Memory B cell (primary cell): ENCODE results near the gene TCL1A.

ENCODE experiments used
- ATAC-seq: fragments of 150-1000 bp; cut with Tn5 transposase; 2 replicates; pipeline ENCODE4 v1.10.0; 2021; ENCODE audit warnings: low read depth, mild to moderate bottlenecking, moderate library complexity
- DNase-seq, 2 donors: peaks; one replicate each; pipeline ENCODE4 v3.0.0; 2022; ENCODE audit warnings: low spot score in 2 of 2
- H3K27ac Mint-ChIP-seq: one replicate; pipeline ENCODE4 v1.8.0; 2022; ENCODE audit warnings: mild to moderate bottlenecking, moderate library complexity, mixed read lengths
- H3K27me3 Mint-ChIP-seq: one replicate; pipeline ENCODE4 v1.8.0; 2022; ENCODE audit warnings: mixed read lengths
- H3K36me3 Mint-ChIP-seq: one replicate; pipeline ENCODE4 v1.8.0; 2022; ENCODE audit warnings: mild to moderate bottlenecking, mixed read lengths
- H3K4me1 Mint-ChIP-seq: one replicate; pipeline ENCODE4 v1.8.0; 2022; ENCODE audit warnings: mixed read lengths
- H3K4me3 Mint-ChIP-seq: one replicate; pipeline ENCODE4 v1.8.0; 2022; ENCODE audit warnings: mild to moderate bottlenecking, moderate library complexity, mixed read lengths
- H3K9me3 Mint-ChIP-seq: one replicate; pipeline ENCODE4 v1.8.0; 2022; ENCODE audit warnings: mixed read lengths

Gene TCL1A

DNA sequence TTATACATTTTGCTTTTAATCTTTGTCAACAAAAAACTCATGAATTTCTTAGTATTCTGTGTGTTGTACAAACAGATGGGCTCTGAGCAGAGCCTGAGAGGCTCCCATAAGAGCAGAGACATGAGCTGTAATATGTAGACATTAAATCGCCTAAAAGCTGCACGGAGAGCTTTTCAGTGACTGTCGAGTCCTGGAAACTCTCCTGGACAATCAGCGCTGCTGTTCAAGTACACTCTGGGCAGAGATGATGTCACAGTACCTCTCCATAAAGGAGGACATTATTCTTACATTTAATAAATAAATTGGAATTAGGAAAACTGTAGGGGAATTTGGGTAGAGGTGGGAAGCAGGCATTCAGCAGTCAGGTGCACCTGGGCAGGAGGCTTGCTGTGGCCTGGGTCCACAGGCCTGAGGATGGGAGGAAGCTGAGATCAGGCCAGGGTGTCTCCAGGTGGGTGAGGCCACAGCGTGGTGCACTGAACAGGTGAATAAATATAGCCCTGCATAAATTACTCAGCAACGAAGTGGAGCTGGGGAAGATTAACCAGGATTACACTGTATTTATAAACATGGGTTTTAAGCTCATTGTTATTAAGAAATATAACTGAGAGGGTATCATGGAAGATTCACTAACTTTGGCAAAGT is 13.3 kb upstream of the TCL1A start:
- Mint-ChIP-seq H3K4me3 (no peak overlapping the region), H3K36me3 (peaks cover 2% of the 10 kb centered on the region), H3K4me1 (peaks cover 2% of the 10 kb centered on the region), H3K9me3 (peaks cover 10% of the 10 kb centered on the region), H3K27me3 (peaks cover 24% of the 10 kb centered on the region), H3K27ac (no peak overlapping the region)
- no peak for DNase-seq
- ATAC-seq = no peak

DNA sequence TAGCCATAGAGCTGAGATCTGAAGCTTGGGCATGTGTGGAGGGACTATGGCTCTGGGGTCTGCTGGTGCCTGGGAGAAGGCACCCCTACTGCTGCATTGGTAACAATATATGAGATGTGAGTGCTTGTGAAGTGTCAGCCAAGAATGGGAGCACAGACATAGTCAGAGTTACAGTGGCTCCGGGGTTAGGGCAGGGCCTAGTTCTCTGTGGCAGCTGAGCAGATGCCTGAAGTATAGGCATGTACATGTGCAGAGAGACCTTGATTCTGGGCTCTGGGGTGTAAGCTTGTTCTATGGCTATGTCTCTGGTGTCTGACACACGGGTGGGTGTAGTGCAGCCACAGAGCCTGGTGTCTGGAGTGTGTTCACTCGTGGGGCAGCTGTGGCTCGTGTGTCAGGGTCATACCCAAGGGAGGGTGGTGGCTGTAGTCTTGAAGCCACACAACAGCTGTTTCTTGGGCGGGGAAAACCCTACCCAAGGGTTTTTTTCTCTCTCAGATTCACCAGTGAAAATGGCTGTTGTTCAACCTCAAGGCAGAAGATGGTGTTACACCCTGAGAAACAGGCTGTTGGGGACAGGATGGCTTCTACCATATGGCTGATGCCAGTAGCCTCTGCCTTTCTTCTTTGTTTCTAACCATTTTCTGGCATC is 11.9 kb upstream of the TCL1A start:
- Mint-ChIP-seq H3K4me3 (no peak overlapping the region), H3K36me3 (peaks cover 2% of the 10 kb centered on the region), H3K4me1 (peaks cover 2% of the 10 kb centered on the region), H3K27me3 (peaks cover 24% of the 10 kb centered on the region), H3K9me3 (peaks cover 12% of the 10 kb centered on the region), H3K27ac (no peak overlapping the region)
- ATAC-seq (peak; percentile 34), DNase-seq (no peak)

DNA sequence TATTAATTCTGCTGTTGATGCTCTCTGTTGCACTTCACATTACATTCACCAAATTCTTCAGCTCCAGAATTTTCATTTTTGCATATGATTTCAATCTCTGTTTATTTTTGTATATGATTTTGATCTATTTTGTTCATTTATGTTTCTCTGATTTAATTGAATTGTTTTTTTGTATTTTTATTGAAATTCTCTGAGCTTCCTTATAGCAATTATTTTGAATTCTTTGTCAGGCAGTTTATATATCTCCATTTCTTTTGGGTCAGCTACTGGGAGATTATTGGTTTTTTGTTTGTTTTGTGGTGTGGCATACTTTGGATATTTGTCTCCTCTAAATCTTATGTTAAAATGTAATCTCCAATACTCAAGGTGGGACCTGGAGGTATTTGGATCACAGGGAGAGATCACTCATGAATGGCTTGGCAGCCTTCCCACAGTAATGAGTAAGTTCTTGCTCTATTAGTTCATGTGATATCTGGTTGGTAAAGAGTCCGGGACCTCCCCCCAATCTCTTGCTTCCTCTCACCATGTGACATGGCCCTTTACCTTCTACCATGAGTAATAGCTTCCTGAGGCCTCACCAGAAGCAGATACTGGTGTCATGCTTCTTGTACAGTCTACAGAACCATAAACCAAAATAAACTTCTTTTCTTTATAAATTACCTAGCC is 8.7 kb upstream of the TCL1A start:
- Mint-ChIP-seq H3K27me3 (peaks cover 15% of the 10 kb centered on the region), H3K36me3 (peaks cover 2% of the 10 kb centered on the region), H3K27ac (no peak overlapping the region), H3K4me1 (no peaks in the 10 kb centered on the region), H3K4me3 (no peak overlapping the region), H3K9me3 (peaks cover 12% of the 10 kb centered on the region)
- ATAC-seq (no peak), DNase-seq (no peak)

DNA sequence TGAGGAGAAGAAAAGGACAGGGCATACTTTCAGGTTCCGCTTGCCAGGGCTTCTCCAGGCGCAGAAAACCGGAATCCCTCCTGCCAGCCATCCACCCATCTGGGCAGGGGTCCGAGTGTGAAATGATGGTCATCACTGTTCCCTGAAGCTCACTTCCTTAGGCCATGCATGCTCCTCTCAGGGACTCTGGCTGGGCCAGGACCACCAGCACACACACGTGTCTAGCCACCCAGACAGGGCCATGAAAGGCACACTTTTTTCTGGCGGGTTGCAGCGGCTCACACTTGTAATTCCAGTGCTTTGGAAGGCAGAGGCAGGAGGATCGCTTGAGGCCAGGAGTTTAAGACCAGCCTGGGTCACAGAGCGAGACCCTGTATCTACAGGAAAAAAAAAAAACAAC is 1.5 kb downstream of the TCL1A start:
- H3K4me1 Mint-ChIP-seq = peaks cover 6% of the 10 kb centered on the region
- no peak overlapping the region for H3K27ac Mint-ChIP-seq

DNA sequence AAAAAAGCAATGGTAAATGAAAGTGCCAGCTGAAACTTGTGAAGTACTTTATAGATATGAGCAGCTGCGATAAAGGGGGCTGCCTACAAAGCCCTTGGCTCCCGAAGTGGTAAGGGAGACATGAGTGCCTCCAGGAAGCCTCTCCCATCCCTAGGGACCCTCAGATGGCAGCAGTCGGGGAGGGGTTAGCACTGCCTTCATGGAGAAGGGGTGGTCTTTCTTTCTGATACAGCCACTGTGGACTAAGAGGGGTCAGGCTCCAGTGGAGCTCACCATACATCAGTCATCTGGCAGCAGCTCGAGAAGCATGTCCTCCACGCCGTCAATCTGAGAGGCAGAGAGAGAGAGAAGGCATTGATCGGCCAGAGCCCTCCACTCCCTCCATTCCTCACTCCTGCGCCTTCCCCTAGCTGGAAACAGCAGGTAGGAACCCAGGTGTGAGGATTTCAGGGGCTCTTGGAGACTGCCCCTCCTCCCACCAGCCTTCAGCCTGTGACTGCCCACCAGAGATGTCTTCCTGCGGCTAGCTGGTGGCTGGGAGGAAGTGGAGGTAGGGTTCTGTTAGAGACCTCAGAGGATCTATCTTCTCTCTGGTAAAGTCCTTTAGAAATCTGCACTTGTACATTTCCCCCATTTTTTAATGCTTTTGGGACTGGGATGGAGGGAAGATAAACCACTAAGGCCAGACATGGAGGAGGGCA is 2.3 kb downstream of the TCL1A start:
- no peak overlapping the region for H3K27ac Mint-ChIP-seq
- peaks cover 33% of the 10 kb centered on the region for H3K27me3 Mint-ChIP-seq
- ATAC-seq (no peak), DNase-seq (no peak)
- H3K36me3 Mint-ChIP-seq = no peaks in the 10 kb centered on the region
- peak overlapping the region; percentile 5 for H3K4me3 Mint-ChIP-seq
- H3K4me1 Mint-ChIP-seq = peaks cover 6% of the 10 kb centered on the region
- H3K9me3 Mint-ChIP-seq = no peaks in the 10 kb centered on the region

More for the DNA sequence above, 1.5 kb downstream of the TCL1A start:
- DNase-seq = no peak
- no peaks in the 10 kb centered on the region for H3K36me3 Mint-ChIP-seq
- H3K9me3 Mint-ChIP-seq = no peaks in the 10 kb centered on the region
- H3K27me3 Mint-ChIP-seq = peaks cover 30% of the 10 kb centered on the region
- H3K4me3 Mint-ChIP-seq = peak overlapping the region; percentile 5
- ATAC-seq = no peak

DNA sequence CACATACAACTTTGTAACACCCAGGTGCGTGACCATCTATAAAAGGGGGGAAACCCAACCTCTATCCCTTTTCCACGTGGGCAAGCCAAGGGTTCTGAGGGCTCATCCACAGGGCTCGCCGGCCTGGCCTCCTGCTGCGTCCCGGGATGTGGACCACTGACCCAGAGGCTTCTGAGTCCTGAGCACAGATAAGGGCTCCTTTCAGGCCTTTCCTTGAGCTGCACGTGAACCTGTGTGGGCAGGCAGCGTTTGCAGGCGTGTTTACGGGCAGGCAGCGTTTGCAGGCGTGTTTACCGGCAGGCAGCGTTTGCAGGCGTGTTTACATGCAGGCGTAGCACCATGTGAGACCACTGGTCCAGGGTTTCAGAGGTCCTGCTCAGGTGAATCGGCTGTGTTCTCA is 3.8 kb downstream of the TCL1A start:
- Mint-ChIP-seq H3K9me3 (no peaks in the 10 kb centered on the region), H3K4me1 (peaks cover 6% of the 10 kb centered on the region), H3K27ac (no peak overlapping the region), H3K4me3 (no peak overlapping the region), H3K27me3 (peaks cover 37% of the 10 kb centered on the region), H3K36me3 (no peaks in the 10 kb centered on the region)
- DNase-seq = no peak
- no peak for ATAC-seq

DNA sequence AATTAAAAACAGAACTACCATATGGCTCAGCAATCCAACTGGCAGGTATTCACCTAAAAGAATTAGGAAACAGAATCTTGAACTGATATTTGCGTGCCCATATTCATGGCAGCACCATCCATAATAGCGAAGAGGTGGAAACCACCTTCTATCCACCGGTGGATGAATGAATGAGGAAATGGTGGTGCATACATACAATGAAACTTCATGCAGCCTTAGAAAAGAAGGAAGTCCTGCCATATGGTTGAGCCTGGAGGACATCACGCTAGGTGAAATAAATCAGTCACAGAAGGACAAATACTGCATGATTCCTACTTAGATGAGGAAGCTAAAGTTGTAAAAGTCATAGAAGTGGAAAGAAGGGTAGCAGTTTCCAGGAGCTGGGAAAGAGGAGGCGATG is 6.6 kb downstream of the TCL1A start:
- DNase-seq = no peak
- H3K27ac Mint-ChIP-seq = peak overlapping the region; percentile 12
- no peak overlapping the region for H3K4me3 Mint-ChIP-seq
- H3K36me3 Mint-ChIP-seq = no peaks in the 10 kb centered on the region
- H3K9me3 Mint-ChIP-seq = no peaks in the 10 kb centered on the region
- H3K4me1 Mint-ChIP-seq = peaks cover 6% of the 10 kb centered on the region
- peaks cover 29% of the 10 kb centered on the region for H3K27me3 Mint-ChIP-seq
- peak; percentile 55 for ATAC-seq

DNA sequence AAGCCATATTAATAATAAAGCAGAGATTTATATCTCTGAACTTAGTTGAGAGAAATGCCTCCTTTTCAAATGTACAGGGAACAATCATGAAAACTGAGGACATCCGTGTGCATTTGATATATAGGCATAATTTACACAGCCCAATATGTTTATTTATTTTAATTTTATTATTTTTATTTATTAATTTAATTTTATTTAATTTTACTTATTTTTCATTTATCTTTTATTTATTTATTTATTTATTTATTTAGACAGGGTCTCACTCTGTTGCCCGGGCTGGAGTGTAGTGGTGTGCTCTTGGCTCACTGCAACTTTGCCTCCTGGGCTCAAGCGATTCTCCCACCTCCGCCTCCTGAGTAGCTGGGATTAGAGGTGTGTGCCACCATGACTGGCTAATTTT is 8.4 kb downstream of the TCL1A start:
- Mint-ChIP-seq H3K4me3 (no peak overlapping the region), H3K36me3 (no peaks in the 10 kb centered on the region), H3K27me3 (peaks cover 27% of the 10 kb centered on the region), H3K9me3 (no peaks in the 10 kb centered on the region), H3K27ac (no peak overlapping the region), H3K4me1 (no peaks in the 10 kb centered on the region)
- no peak for DNase-seq
- no peak for ATAC-seq

DNA sequence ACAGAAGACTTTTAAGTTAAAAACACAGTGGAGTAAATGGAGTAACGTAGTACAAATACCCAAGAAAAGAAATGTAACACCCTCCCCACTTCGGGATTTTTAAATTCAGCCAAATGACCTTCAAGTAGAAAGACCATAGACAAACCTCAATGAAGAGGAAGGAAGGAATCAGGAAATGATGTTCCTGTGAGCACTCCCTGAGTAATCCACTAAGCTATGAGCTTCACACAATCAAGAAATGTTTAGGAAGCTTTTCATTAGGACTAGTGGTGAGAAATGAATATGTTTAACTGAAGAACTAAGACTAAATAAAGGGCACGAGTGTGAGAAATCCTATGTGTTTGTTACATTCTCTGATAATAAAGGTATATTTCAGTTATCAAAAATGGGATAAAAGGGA is 10.1 kb downstream of the TCL1A start:
- ATAC-seq (no peak), DNase-seq (no peak)
- H3K27ac Mint-ChIP-seq = no peak overlapping the region
- peaks cover 21% of the 10 kb centered on the region for H3K27me3 Mint-ChIP-seq
- H3K4me1 Mint-ChIP-seq = no peaks in the 10 kb centered on the region
- no peak overlapping the region for H3K4me3 Mint-ChIP-seq
- H3K9me3 Mint-ChIP-seq = no peaks in the 10 kb centered on the region
- no peaks in the 10 kb centered on the region for H3K36me3 Mint-ChIP-seq

DNA sequence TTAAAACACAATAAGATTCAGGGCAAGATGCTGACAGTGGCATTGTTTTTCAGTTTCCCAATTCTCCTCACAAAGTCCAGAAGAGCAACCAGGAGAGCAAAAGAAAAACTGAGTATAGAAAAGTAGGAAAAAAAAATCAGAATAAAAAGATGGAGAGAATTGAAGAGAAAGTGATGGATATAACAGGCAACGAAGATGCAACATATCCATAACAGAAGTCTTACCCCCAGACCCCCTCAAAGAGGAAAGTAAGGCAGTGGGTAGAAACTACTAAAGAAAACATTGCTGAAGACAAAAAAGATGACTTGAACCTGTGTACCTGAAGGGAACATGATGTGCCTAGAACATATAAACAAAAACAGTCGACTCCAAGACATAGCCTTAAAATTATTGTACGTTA is 10.6 kb downstream of the TCL1A start:
- Mint-ChIP-seq H3K4me1 (peaks cover 2% of the 10 kb centered on the region), H3K27me3 (peaks cover 21% of the 10 kb centered on the region), H3K36me3 (no peaks in the 10 kb centered on the region), H3K4me3 (no peak overlapping the region), H3K27ac (no peak overlapping the region), H3K9me3 (no peaks in the 10 kb centered on the region)
- ATAC-seq (no peak), DNase-seq (no peak)

DNA sequence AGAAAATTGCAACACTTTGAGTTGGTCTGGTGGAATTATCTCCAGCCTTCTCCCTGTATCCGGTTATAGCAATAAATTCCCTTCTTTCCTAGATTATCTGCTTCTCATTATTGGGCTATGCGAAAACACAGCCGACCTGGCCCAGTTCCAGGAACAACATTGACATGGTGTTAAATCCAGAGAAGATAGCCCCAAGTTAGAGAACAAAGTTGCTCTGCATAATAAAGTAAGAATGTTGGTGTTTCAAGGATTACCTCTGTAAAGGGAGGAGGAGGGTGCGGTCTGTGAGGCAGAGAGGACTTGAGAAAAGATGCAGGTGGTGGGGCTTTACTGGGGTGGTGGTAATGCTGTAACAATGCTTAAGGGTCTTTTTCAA is 12.1 kb downstream of the TCL1A start:
- no peaks in the 10 kb centered on the region for H3K36me3 Mint-ChIP-seq
- no peaks in the 10 kb centered on the region for H3K9me3 Mint-ChIP-seq
- no peak overlapping the region for H3K27ac Mint-ChIP-seq
- ATAC-seq (no peak), DNase-seq (no peak)
- no peak overlapping the region for H3K4me3 Mint-ChIP-seq
- peaks cover 18% of the 10 kb centered on the region for H3K27me3 Mint-ChIP-seq
- peaks cover 9% of the 10 kb centered on the region for H3K4me1 Mint-ChIP-seq

DNA sequence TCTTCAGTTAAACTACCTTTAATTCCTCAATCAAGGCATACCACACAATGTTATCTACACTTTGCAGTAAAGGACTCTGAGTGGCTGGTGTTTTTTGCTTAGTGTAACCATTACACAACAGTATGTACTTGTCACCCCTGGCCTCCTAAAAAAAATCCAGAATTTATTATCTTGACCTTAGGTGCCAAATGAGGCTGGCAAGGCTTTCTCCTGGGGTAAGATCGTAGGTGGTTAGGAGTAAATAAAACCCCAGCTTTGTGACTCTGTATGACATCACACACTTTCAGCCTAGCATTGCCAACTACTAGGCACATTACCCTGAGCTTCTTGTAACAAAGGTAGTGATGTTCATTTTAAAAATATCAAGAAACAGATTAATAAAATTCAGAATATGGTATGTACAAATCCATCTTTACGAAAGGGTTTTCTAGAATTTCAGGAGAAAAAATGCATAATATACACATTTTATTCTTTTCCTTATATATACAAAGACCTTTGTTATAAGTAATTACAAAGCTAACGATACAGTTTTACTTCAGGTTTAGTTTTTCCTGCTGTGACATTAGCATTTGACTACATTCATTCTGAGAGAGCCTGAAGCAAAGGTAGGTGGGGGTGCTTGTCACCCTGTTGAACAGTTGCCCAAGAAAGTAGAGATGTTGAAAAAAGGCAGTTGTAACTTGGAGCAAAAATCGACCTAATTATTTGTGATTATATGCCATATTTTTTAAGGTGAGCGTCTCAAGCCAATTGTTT is 13.5 kb downstream of the TCL1A start:
- ATAC-seq (no peak), DNase-seq (no peak)
- peaks cover 15% of the 10 kb centered on the region for H3K4me1 Mint-ChIP-seq
- H3K27me3 Mint-ChIP-seq = peaks cover 19% of the 10 kb centered on the region
- H3K36me3 Mint-ChIP-seq = no peaks in the 10 kb centered on the region
- no peak overlapping the region for H3K27ac Mint-ChIP-seq
- no peak overlapping the region for H3K4me3 Mint-ChIP-seq
- no peaks in the 10 kb centered on the region for H3K9me3 Mint-ChIP-seq

DNA sequence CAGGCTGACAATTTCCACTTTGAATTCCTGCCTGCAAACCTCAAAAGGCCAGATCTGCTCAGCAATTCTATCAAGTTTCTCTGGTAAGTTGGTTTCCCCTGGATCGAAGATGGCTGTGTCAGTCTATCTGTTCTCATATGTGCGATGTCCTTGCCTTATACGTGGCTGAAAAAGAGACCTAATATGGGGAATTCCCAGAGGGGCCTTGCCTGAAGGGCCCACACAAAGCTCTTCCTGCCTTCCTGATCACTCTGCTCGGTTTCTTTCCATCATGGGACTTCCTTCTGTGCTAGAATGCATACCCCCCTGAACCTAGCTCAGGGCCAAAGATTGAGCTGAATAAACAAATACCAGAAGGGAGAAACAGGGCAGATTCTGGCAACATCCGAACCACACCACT is 14.5 kb downstream of the TCL1A start:
- Mint-ChIP-seq H3K9me3 (no peaks in the 10 kb centered on the region), H3K4me1 (peaks cover 15% of the 10 kb centered on the region), H3K4me3 (no peak overlapping the region), H3K27ac (peak overlapping the region; percentile 9), H3K27me3 (peaks cover 15% of the 10 kb centered on the region), H3K36me3 (no peaks in the 10 kb centered on the region)
- ATAC-seq = no peak
- no peak for DNase-seq

DNA sequence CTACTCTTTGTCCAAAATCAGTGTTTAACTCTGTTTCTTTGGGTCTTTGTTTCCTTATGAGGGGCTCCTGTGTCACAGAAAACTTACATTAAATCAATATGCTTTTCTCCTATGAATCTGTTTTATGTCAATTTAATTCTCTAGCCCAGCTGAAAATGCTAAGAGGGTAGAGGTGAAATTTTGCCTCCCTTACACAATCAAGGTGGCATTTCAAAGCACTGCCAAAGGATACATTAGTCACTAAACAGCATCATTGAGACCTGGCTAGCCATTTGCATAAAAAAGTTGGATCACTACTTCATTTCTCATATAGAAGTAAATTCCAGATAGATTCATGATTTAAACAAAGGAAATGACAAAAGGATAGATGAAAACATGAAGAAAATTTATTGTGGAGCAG is 15.6 kb downstream of the TCL1A start:
- ATAC-seq (no peak), DNase-seq (no peak)
- Mint-ChIP-seq H3K27ac (no peak overlapping the region), H3K9me3 (no peaks in the 10 kb centered on the region), H3K4me3 (no peak overlapping the region), H3K27me3 (peaks cover 18% of the 10 kb centered on the region), H3K36me3 (no peaks in the 10 kb centered on the region), H3K4me1 (peaks cover 15% of the 10 kb centered on the region)
